22Rv1 (cell line): ENCODE measurements around the gene MSGN1.

Source experiments
- H3K27ac ChIP-seq: fragments of 450-650 bp; 2 replicates; pipeline ENCODE4 v1.5.1; 2017
- CTCF ChIP-seq: fragments of 450-650 bp; IDR thresholded peaks from 2 replicates; pipeline ENCODE4 v1.5.1; 2017; ENCODE audit warnings: mild to moderate bottlenecking
- ZFX ChIP-seq: fragments of 450-650 bp; IDR thresholded peaks from 2 replicates; pipeline ENCODE4 v1.6.1; 2017; ENCODE audit warnings: antibody characterized with exemption, borderline replicate concordance

MSGN1 gene

GRCh38 chr2:17816396-17817245 lies at the start of gene MSGN1:
Gene MSGN1, plus strand, starts transcription at chr2:17816460. Its CDS starts 59 bp downstream, at chr2:17816519.
- TF ChIP-seq ZFX: no peak
- no peak for TF ChIP-seq CTCF
- H3K27ac ChIP-seq: no peak within 1 kb of the TSS

GRCh38 chr2:17768894-17769293 lies 47.4 kb upstream of the MSGN1 start:
- no peak for TF ChIP-seq ZFX
- no peak for TF ChIP-seq CTCF
- H3K27ac ChIP-seq: no peak overlapping the region

- TF ChIP-seq CTCF (no peak), ZFX (no peak)
- H3K27ac ChIP-seq: no peak overlapping the region
Measured at GRCh38 chr2:17771956-17772355, 44.3 kb upstream of the MSGN1 start.

GRCh38 chr2:17772532-17772931 lies 43.7 kb upstream of the MSGN1 start:
- no peak overlapping the region for H3K27ac ChIP-seq
- TF ChIP-seq ZFX (no peak), CTCF (no peak)

- TF ChIP-seq ZFX (no peak), CTCF (no peak)
- H3K27ac ChIP-seq: no peak overlapping the region
Measured at GRCh38 chr2:17780546-17780945, 35.7 kb upstream of the MSGN1 start.

GRCh38 chr2:17781482-17781881 lies 34.8 kb upstream of the MSGN1 start:
- no peak overlapping the region for H3K27ac ChIP-seq
- no peak for TF ChIP-seq ZFX
- TF ChIP-seq CTCF: no peak

- H3K27ac ChIP-seq: no peak overlapping the region
- TF ChIP-seq CTCF (no peak), ZFX (no peak)
Measured at GRCh38 chr2:17786727-17787126, 29.5 kb upstream of the MSGN1 start.
